MM.1S (cell line): Measurements from ENCODE around the gene DLGAP1.
"Not testable (repeated sequence)": the region's sequence is repeated elsewhere in the genome, so short reads cannot be mapped to it uniquely, and the experiment has no call there.

Experiments
- DNase-seq: peaks from one replicate; pipeline ENCODE4 v3.0.0-alpha.2; 2015
- H2AFZ ChIP-seq: fragments of 300-600 bp; sonication (generic); 2 replicates; pipeline ENCODE4 v1.6.0; 2016; ENCODE audit warnings: antibody characterized with exemption, low read length
- H3F3A ChIP-seq: fragments of 300-600 bp; sonication (generic); 2 replicates; pipeline ENCODE4 v1.6.1; 2016; ENCODE audit warnings: mild to moderate bottlenecking, antibody characterized with exemption, low read length, moderate library complexity, mixed read lengths; ENCODE audit not compliant: insufficient read depth
- H3K27ac ChIP-seq: fragments of 300-600 bp; sonication (generic); 2 replicates; pipeline ENCODE4 v1.5.1; 2016; ENCODE audit warnings: mild to moderate bottlenecking, low read length
- H3K27me3 ChIP-seq: fragments of 300-600 bp; sonication (generic); replicated peaks from 2 replicates; pipeline ENCODE4 v1.6.0; 2016; ENCODE audit warnings: low read length; ENCODE audit not compliant: insufficient read depth
- H3K36me3 ChIP-seq: fragments of 300-600 bp; sonication (generic); replicated peaks from 2 replicates; pipeline ENCODE4 v1.6.1; 2016; ENCODE audit warnings: mild to moderate bottlenecking, low read length, mixed read lengths; ENCODE audit not compliant: insufficient read depth
- H3K4me1 ChIP-seq: fragments of 300-600 bp; sonication (generic); 2 replicates; pipeline ENCODE4 v1.6.1; 2016; ENCODE audit warnings: low read length, mixed read lengths
- H3K4me2 ChIP-seq: fragments of 300-600 bp; sonication (generic); 2 replicates; pipeline ENCODE4 v1.6.0; 2016; ENCODE audit warnings: low read depth, low read length
- H3K4me3 ChIP-seq: fragments of 300-600 bp; sonication (generic); 2 replicates; pipeline ENCODE4 v1.5.1; 2016; ENCODE audit warnings: low read length, mixed read lengths
- H3K79me2 ChIP-seq: fragments of 300-600 bp; sonication (generic); 2 replicates; pipeline ENCODE4 v1.6.1; 2016; ENCODE audit warnings: mixed run types, low read length, mixed read lengths
- H3K9ac ChIP-seq: fragments of 300-600 bp; sonication (generic); 2 replicates; pipeline ENCODE4 v1.6.1; 2016; ENCODE audit warnings: low read length, mixed read lengths
- H3K9me2 ChIP-seq: fragments of 300-600 bp; sonication (generic); replicated peaks from 2 replicates; pipeline ENCODE4 v1.6.1; 2016; ENCODE audit warnings: mild to moderate bottlenecking, low read length, mixed read lengths; ENCODE audit not compliant: insufficient read depth
- H3K9me3 ChIP-seq: fragments of 300-600 bp; sonication (generic); replicated peaks from 2 replicates; pipeline ENCODE4 v1.6.1; 2016; ENCODE audit warnings: mild to moderate bottlenecking, low read length, mixed read lengths; ENCODE audit not compliant: insufficient read depth
- H4K20me1 ChIP-seq: fragments of 300-600 bp; sonication (generic); 2 replicates; pipeline ENCODE4 v1.6.1; 2016; ENCODE audit warnings: mild to moderate bottlenecking, low read length, moderate library complexity, mixed read lengths; ENCODE audit not compliant: insufficient read depth
- EZH2 ChIP-seq: fragments of 300-600 bp; sonication (generic); optimal IDR thresholded peaks from 2 replicates; pipeline ENCODE3; 2017; ENCODE audit warnings: low read depth, mild to moderate bottlenecking, antibody characterized with exemption, low read length, mixed read lengths
- EZH2phosphoT487 ChIP-seq: fragments of 300-600 bp; sonication (generic); IDR thresholded peaks from 2 replicates; pipeline ENCODE4 v1.6.1; 2018; ENCODE audit warnings: antibody characterized with exemption, low read length
- TF ChIP-seq, protein P1 (sequence below): fragments of 300-600 bp; sonication (generic); IDR thresholded peaks from 2 replicates; pipeline ENCODE4 v1.5.1; 2016; ENCODE audit warnings: antibody characterized with exemption, low read length, mixed read lengths

Gene DLGAP1

DNA sequence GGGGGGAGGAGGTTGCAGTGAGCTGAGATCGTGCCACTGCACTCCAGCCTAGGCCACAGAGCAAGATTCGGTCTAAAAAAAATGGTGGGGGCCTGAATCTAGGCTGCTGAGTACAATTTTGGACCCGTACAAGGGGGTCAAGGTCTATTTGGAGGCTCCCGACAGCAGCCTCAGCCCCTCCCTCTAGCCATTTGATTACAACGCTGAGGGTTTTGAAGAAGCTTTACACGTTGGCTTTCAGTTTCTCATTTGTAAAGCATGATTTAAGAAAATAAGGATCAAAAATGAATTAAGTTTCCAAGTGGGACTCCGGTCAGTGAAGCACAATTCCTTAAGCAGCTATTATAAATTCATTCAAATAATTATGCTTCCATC, 871.2 kb downstream of the DLGAP1 start:
- Histone ChIP-seq H3K9ac (no peak overlapping the region), H3K27ac (no peak overlapping the region), H3K9me3 (no peaks in the 10 kb centered on the region), H3K36me3 (no peaks in the 10 kb centered on the region), H3K4me1 (peaks cover 23% of the 10 kb centered on the region), H3K27me3 (peaks cover 52% of the 10 kb centered on the region), H3F3A (peaks cover 18% of the 10 kb centered on the region), H4K20me1 (no peaks in the 10 kb centered on the region), H3K79me2 (no peaks in the 10 kb centered on the region), H3K4me3 (no peak overlapping the region), H2AFZ (no peak overlapping the region), H3K4me2 (no peak overlapping the region), H3K9me2 (no peaks in the 10 kb centered on the region)
- TF ChIP-seq EZH2phosphoT487, result no peak
- TF ChIP-seq, protein P1, sequence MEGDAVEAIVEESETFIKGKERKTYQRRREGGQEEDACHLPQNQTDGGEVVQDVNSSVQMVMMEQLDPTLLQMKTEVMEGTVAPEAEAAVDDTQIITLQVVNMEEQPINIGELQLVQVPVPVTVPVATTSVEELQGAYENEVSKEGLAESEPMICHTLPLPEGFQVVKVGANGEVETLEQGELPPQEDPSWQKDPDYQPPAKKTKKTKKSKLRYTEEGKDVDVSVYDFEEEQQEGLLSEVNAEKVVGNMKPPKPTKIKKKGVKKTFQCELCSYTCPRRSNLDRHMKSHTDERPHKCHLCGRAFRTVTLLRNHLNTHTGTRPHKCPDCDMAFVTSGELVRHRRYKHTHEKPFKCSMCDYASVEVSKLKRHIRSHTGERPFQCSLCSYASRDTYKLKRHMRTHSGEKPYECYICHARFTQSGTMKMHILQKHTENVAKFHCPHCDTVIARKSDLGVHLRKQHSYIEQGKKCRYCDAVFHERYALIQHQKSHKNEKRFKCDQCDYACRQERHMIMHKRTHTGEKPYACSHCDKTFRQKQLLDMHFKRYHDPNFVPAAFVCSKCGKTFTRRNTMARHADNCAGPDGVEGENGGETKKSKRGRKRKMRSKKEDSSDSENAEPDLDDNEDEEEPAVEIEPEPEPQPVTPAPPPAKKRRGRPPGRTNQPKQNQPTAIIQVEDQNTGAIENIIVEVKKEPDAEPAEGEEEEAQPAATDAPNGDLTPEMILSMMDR, result no peak
- no peak for TF ChIP-seq EZH2
- no peak for DNase-seq

DNA sequence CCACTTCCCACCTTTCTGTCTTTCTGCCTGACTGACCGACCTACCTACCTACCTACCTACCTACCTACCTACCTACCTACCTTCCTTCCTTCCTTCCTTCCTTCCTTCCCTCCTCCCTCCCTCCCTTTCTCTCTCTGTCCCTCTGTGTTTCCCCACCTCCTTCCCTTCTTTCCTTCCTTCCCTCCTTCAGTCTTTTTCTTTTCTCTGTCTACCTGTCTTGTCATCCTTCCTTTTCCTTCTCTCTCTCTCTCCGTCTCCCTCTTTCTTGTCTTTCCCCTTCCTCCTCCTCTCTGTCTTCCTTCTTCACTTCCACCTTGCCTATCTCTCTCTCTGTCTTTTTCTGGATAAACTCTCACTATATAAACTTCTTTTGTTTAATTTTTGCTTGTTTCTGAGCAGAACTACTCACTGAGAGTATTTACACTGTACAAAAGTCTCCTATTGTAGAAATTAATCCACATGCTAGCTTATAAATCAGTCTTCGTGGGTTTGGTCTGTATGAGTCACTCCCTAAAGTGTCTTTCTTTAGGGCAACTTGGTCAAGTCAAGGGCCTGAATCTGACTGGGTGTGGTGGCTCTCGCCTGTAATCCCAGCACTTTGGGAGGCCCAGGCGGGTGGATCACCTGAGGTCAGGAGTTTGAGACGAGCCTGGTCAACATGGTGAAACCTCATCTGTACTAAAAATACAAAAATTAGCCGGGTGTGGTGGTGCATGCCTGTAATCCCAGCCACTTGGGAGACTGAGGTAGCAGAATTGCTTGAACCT, 871.8 kb downstream of the DLGAP1 start:
- not testable (repeated sequence) for H3K27ac ChIP-seq
- Histone ChIP-seq H3F3A (peaks cover 18% of the 10 kb centered on the region), H3K4me1 (peaks cover 23% of the 10 kb centered on the region)

DNA sequence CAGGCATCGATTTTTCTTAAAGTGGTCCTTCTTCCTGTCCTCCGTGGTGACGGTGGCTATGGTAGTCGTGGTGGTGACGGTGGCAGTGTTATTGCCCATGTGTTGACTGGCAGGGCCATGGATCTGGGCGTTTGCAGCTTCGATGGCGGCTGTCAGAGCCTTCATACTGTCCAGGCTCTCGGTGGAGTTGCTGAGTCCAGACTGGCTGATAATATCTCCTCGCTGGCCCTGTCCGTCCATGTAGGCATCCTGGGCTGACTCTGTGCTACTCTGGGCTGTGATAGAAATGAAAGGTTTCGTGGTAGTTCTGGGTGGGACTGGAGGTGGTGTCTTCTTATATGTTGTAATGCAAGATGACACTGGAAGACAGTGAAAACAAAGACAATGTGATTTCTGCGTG, 873.2 kb downstream of the DLGAP1 start:
- Histone ChIP-seq H3K9ac (no peak overlapping the region), H4K20me1 (no peaks in the 10 kb centered on the region), H3K4me3 (no peak overlapping the region), H3K4me2 (no peak overlapping the region), H3K79me2 (no peaks in the 10 kb centered on the region), H3K36me3 (no peaks in the 10 kb centered on the region), H3K27me3 (peaks cover 38% of the 10 kb centered on the region), H2AFZ (no peak overlapping the region), H3K9me3 (no peaks in the 10 kb centered on the region), H3F3A (peaks cover 10% of the 10 kb centered on the region), H3K9me2 (no peaks in the 10 kb centered on the region), H3K27ac (no peak overlapping the region), H3K4me1 (peaks cover 18% of the 10 kb centered on the region)
- TF ChIP-seq EZH2 (no peak), EZH2phosphoT487 (no peak)
- TF ChIP-seq, protein P1, result no peak
- DNase-seq, result no peak

More for the DNA sequence above, 871.8 kb downstream of the DLGAP1 start:
- not testable (repeated sequence) for H4K20me1 ChIP-seq, H3K79me2 ChIP-seq, DNase-seq, H2AFZ ChIP-seq, H3K9me3 ChIP-seq, H3K9me2 ChIP-seq, H3K4me2 ChIP-seq, H3K4me3 ChIP-seq, H3K36me3 ChIP-seq, H3K9ac ChIP-seq
- peaks cover 48% of the 10 kb centered on the region for H3K27me3 ChIP-seq

DNA sequence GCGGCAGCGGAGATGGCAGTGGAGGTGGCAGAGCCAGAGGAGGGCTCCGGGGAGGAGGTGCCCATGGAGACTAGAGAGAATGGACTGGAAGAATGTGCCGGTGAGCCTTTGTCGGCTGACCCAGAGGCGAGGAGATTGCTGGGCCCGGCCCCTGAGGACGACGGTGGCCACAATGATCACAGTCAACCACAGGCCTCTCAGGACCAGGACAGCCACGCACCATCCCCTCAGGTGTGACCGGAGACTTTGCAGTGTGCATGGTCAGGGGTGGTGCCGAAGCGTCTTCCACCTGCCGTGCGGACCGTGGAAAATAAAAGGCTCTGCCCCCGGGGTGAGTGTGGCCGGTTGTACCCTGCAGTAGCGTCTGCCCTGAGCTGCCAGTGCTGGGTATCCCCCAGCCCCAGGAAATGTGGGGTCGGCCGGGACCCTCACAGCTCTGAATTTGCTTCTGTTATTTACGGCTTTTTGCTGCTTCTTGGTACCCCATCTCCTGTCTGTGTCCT, 874.5 kb downstream of the DLGAP1 start:
- not testable (repeated sequence) for H3K9ac ChIP-seq, H3K27ac ChIP-seq, H3K79me2 ChIP-seq, H3K9me3 ChIP-seq, DNase-seq, H3K4me2 ChIP-seq, H4K20me1 ChIP-seq, H3K36me3 ChIP-seq, H3K9me2 ChIP-seq, H3K4me1 ChIP-seq, H3F3A ChIP-seq, H2AFZ ChIP-seq, H3K4me3 ChIP-seq
- peaks cover 38% of the 10 kb centered on the region for H3K27me3 ChIP-seq
